ENCODE data around the gene RNF152.

DNA sequence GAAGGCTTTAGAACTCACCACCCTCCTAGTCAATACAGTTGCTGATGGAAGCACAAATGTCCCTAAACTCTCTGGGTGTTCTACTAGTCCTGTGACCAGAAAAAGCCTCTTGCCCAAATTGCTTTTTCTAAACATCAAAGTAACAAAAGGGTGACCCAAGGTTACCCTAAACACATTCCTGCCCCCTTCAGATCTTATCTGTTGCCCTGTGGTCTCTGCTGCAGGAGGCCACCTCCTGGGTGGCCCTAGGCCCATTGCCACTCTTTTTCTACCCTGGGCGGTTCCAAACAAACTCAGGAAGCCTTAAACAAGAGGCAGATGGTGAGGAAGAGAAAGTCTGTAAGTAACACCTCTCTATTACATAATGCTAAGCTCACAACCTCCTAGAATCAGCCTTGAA lies 3.3 kb downstream of the RNF152 start:
- no peak for TF ChIP-seq POLR2AphosphoS5 (IDR thresholded peaks at IDR 0.05; ENCODE audit: borderline replicate concordance, low read depth, low read length)
- no peak for TF ChIP-seq EZH2 (IDR thresholded peaks at IDR 0.05)
